GM12878 (cell line): ENCODE measurements around the gene FRRS1L.

Source experiments
- CHD1 ChIP-seq: IDR thresholded peaks from 2 replicates; pipeline ENCODE4 v1.6.1; 2012; ENCODE audit warnings: low read depth, low read length, improper control_type of control experiment
- MTA3 ChIP-seq: IDR thresholded peaks from 2 replicates; pipeline ENCODE4 v1.6.1; 2012; ENCODE audit warnings: low read length, inconsistent platforms, borderline replicate concordance
- POLR2A ChIP-seq: IDR thresholded peaks from 2 replicates; pipeline ENCODE4 v1.6.1; 2011; ENCODE audit warnings: low read depth, mild to moderate bottlenecking, low read length
- RFX5 ChIP-seq: IDR thresholded peaks from 2 replicates; pipeline ENCODE4 v1.6.1; 2011; ENCODE audit warnings: low read depth, low read length, improper control_type of control experiment
- TF ChIP-seq, protein P1 (sequence below): fragments of 450-650 bp; IDR thresholded peaks from 2 replicates; pipeline ENCODE4 v1.6.1; 2017; ENCODE audit warnings: low read depth, mild to moderate bottlenecking, moderate library complexity
- TF ChIP-seq, protein P2 (sequence below), 3 experiments: IDR thresholded peaks in 2 of 3; conservative IDR thresholded peaks in 1 of 3; 2 replicates each; pipeline ENCODE4 v1.5.1; 2011; ENCODE audit warnings: low read depth in 3 of 3, low read length in 3 of 3, mild to moderate bottlenecking in 3 of 3, control low read depth in 2 of 3, moderate library complexity in 2 of 3, inconsistent platforms in 1 of 3, mixed read lengths in 1 of 3; ENCODE audit not compliant: control insufficient read depth in 2 of 3, insufficient read depth in 1 of 3; ENCODE audit errors: extremely low read depth in 1 of 3

- TF ChIP-seq MTA3 (no peak), CHD1 (no peak), POLR2A (no peak), RFX5 (no peak)
- TF ChIP-seq, protein P1, sequence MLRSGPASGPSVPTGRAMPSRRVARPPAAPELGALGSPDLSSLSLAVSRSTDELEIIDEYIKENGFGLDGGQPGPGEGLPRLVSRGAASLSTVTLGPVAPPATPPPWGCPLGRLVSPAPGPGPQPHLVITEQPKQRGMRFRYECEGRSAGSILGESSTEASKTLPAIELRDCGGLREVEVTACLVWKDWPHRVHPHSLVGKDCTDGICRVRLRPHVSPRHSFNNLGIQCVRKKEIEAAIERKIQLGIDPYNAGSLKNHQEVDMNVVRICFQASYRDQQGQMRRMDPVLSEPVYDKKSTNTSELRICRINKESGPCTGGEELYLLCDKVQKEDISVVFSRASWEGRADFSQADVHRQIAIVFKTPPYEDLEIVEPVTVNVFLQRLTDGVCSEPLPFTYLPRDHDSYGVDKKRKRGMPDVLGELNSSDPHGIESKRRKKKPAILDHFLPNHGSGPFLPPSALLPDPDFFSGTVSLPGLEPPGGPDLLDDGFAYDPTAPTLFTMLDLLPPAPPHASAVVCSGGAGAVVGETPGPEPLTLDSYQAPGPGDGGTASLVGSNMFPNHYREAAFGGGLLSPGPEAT: no peak
- TF ChIP-seq, protein P2, sequence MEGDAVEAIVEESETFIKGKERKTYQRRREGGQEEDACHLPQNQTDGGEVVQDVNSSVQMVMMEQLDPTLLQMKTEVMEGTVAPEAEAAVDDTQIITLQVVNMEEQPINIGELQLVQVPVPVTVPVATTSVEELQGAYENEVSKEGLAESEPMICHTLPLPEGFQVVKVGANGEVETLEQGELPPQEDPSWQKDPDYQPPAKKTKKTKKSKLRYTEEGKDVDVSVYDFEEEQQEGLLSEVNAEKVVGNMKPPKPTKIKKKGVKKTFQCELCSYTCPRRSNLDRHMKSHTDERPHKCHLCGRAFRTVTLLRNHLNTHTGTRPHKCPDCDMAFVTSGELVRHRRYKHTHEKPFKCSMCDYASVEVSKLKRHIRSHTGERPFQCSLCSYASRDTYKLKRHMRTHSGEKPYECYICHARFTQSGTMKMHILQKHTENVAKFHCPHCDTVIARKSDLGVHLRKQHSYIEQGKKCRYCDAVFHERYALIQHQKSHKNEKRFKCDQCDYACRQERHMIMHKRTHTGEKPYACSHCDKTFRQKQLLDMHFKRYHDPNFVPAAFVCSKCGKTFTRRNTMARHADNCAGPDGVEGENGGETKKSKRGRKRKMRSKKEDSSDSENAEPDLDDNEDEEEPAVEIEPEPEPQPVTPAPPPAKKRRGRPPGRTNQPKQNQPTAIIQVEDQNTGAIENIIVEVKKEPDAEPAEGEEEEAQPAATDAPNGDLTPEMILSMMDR (IDR thresholded peaks at IDR 0.05 in 2 of 3, conservative IDR thresholded peaks at IDR 0.05 in 1 of 3; ENCODE audit: control insufficient read depth in 2 of 3, extremely low read depth in 1 of 3, insufficient read depth in 1 of 3, low read depth in 3 of 3, low read length in 3 of 3): no peak
Measured at GRCh38 chr9:109156708-109157107, 10.3 kb downstream of the FRRS1L start.
